Testis (tissue), 3 donors: ENCODE results near the gene GUK1. TPM values are rescaled to one million over a fixed set of nuclear protein-coding genes. Genes with fewer than 3 reads are reported as not detected.

ENCODE experiments used
- DNase-seq: peaks from one replicate; pipeline ENCODE4 v3.0.0-alpha.2; 2019
- H3K27ac ChIP-seq, 2 donors: fragments of 200-600 bp; sonication (generic); one replicate each; pipeline ENCODE4 v1.5.1; 2019
- H3K27me3 ChIP-seq: fragments of 200-600 bp; sonication (generic); one replicate; pipeline ENCODE4 v1.5.1; 2019
- H3K36me3 ChIP-seq: fragments of 200-600 bp; sonication (generic); one replicate; pipeline ENCODE4 v1.5.1; 2017; ENCODE audit warnings: low read depth; ENCODE audit errors: missing control alignments
- H3K4me1 ChIP-seq: fragments of 200-600 bp; sonication (generic); one replicate; pipeline ENCODE4 v1.5.1; 2019
- H3K4me3 ChIP-seq, 2 donors: fragments of 200-600 bp; sonication (generic); one replicate each; pipeline ENCODE4 v1.5.1; 2017 to 2019
- H3K9me3 ChIP-seq: fragments of 200-600 bp; sonication (generic); one replicate; pipeline ENCODE4 v1.5.1; 2017
- CTCF ChIP-seq, 3 experiments: fragments of 450-650 bp in 2 of 3; fragments of 200-600 bp in 1 of 3; sonication (generic) in 1 of 3; IDR thresholded peaks; one replicate each; pipeline ENCODE4 v1.5.1; 2016 to 2019; ENCODE audit warnings: antibody characterized with exemption in 3 of 3, mild to moderate bottlenecking in 2 of 3, moderate library complexity in 1 of 3
- POLR2A ChIP-seq: fragments of 450-650 bp; IDR thresholded peaks from one replicate; pipeline ENCODE4 v1.6.1; 2017; ENCODE audit warnings: antibody characterized with exemption, mild to moderate bottlenecking, moderate library complexity
- WGBS, 2 donors: methylation state at CpG; one replicate each; pipeline ENCODE4 v1.1.5; 2018; 5-methylcytosine and 5-hydroxymethylcytosine counted together
- intact Hi-C: fragments of 100-400 bp; cut with DNase I; formaldehyde crosslinking; loops from one replicate; pipeline ENCODE4 v1.15.1; 2023; ENCODE audit warnings: low total_unique reads
- microRNA-seq, 2 donors: library from miRNA; unstranded; fragments of <30 nt; microRNA quantifications; one replicate each; pipeline ENCODE4, GENCODE V29; 2016; ENCODE audit warnings: borderline number of aligned reads in 2 of 2, borderline replicate concordance in 1 of 2
- polyA plus RNA-seq: library from polyadenylated mRNA; stranded (reverse); fragments of 350-450 nt; fragmentation: Illumina TruSeq; extraction: RNeasy Lipid Tissue Mini Kit (QIAGEN cat#74804); gene quantifications from one replicate; pipeline ENCODE4 v1.2.3, GENCODE V29; 2014; ENCODE audit warnings: low read depth, low replicate concordance; ENCODE audit not compliant: insufficient read depth
- small RNA-seq, 2 donors: library from RNA; depleted of rRNA; stranded (forward); fragments of <200 nt; gene quantifications; one replicate each; pipeline ENCODE3, GENCODE V24; 2016
- total RNA-seq, 2 donors: library from RNA; depleted of rRNA; stranded (reverse); fragments of >200 nt; gene quantifications; one replicate each; pipeline ENCODE4 v1.2.3, GENCODE V29; 2016

Gene GUK1
- total and polyA plus RNA-seq, 3 donors from 2014 or later = 236 to 343 (median 298) TPM

GRCh38 chr1:228190778-228191177, 50.7 kb downstream of the GUK1 start:
- TF ChIP-seq POLR2A (no peak), CTCF (IDR thresholded peaks at IDR 0.05) (no peak)
- Histone ChIP-seq H3K4me3 (no peak overlapping the region), H3K36me3 (no peaks in the 10 kb centered on the region), H3K27me3 (no peaks in the 10 kb centered on the region), H3K4me1 (no peaks in the 10 kb centered on the region), H3K9me3 (no peaks in the 10 kb centered on the region), H3K27ac (no peak overlapping the region)
- 91 to 96% methylated on average over 4 to 5 of the region's 5 CpGs for WGBS, 2 donors
- intact Hi-C loops = no loop called here
- no peak for DNase-seq

DNA sequence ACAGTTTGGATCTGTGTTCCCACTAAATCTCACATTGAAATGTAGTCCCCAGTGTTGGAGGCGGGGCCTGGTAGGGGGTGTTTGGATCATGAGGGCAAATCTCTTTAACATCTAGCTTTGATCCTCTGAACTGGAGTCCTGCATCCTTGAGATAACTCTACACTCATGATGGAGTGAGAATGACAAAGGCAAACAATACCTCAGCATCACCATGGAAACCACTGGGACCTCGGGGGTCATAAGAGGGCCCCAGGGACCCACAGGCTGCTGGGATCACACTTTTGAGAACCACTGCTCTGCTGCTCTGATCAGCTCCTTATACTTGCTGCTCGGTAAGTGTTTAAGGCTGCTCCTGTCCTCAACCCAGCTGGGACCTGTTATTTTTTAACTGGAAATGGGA, 54.4 kb downstream of the GUK1 start:
- intact Hi-C loops = no loop called here
- Histone ChIP-seq H3K27ac (no peak overlapping the region), H3K4me3 (no peak overlapping the region), H3K27me3 (no peaks in the 10 kb centered on the region), H3K4me1 (no peaks in the 10 kb centered on the region), H3K9me3 (no peaks in the 10 kb centered on the region), H3K36me3 (no peaks in the 10 kb centered on the region)
- 77 to 80% methylated on average over 3 of the region's 3 CpGs for WGBS, 2 donors
- TF ChIP-seq POLR2A = no peak
- TF ChIP-seq CTCF (IDR thresholded peaks at IDR 0.05) = no peak
- no peak for DNase-seq

GRCh38 chr1:228194921-228195812, 55.1 kb downstream of the GUK1 start:
- Histone ChIP-seq H3K36me3 (no peaks in the 10 kb centered on the region), H3K4me1 (no peaks in the 10 kb centered on the region), H3K9me3 (no peaks in the 10 kb centered on the region), H3K27me3 (no peaks in the 10 kb centered on the region), H3K4me3 (no peak overlapping the region), H3K27ac (no peak overlapping the region)
- no peak for TF ChIP-seq CTCF (IDR thresholded peaks at IDR 0.05)
- no peak for TF ChIP-seq POLR2A
- intact Hi-C loops = no loop called here
- no peak for DNase-seq
- WGBS, 2 donors = 89 to 93% methylated on average over 8 of the region's 8 CpGs

DNA sequence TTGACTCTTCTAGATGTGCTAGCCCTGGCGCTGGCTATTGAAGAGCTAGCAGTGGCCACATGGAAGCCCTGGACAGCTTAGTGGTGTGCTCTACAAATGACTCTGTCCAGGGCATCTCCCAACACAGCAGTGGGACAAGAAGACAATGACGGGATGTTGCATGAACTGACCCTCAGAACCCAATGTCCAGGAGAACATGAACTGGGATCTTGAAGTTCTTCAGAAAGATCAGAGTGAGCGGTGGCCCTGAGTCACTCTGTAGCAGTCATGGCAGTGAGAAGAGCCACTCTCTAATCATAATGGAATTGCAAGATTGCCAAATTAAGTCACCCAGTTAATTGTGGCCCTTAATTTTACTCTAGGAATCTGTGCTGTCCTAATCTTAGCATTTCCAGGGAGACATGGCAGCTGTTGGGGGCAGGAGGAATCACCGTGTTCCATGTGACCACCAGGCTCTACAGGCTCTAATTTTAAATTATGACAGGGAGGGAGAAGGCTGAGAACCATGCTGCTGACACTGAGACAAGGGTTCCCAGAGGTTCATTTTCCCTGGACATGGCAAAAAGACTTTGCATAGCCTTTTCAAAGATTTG, 57.6 kb downstream of the GUK1 start:
- H3K27me3 ChIP-seq = no peaks in the 10 kb centered on the region
- intact Hi-C loops = no loop called here
- H3K27ac ChIP-seq = no peak overlapping the region
- DNase-seq = no peak
- no peaks in the 10 kb centered on the region for H3K36me3 ChIP-seq
- no peaks in the 10 kb centered on the region for H3K4me1 ChIP-seq
- WGBS, 2 donors = 87 to 89% methylated on average over 4 of the region's 4 CpGs
- no peak overlapping the region for H3K4me3 ChIP-seq
- no peak for TF ChIP-seq POLR2A
- TF ChIP-seq CTCF (IDR thresholded peaks at IDR 0.05) = no peak
- no peaks in the 10 kb centered on the region for H3K9me3 ChIP-seq

Small RNA genes within 50 kb of the gene (microRNA-seq; reads per million reads assigned to microRNA genes)
- gene MIR3620 = 2.8 to 3.5 reads per million in 2 donors

Small RNA genes within 50 kb of the gene (small RNA-seq; reads per million reads assigned to genes)
- 0 reads per million in 2 donors for gene AL359510.1

Other genes with a start within 250 kb of the GUK1 start
- gene WNT9A, start 192.3 kb upstream of the GUK1 start, total RNA-seq = 1 to 10 TPM; 3.5 to 4.3 TPM
- gene WNT9A, start 192.3 kb upstream of the GUK1 start, polyA plus RNA-seq = 3.1 TPM
- under 1 TPM; 0.08 to 0.19 TPM for gene WNT3A, start 133.3 kb upstream of the GUK1 start, total RNA-seq
- gene WNT3A, start 133.3 kb upstream of the GUK1 start, polyA plus RNA-seq = 0.13 TPM
- 100 to 1,000 TPM; 426 to 488 TPM for gene ARF1, start 57.6 kb upstream of the GUK1 start, total RNA-seq
- gene ARF1, start 57.6 kb upstream of the GUK1 start, polyA plus RNA-seq = 637 TPM
- 10 to 100 TPM; 19.4 to 25.0 TPM for gene C1orf35, start 37.0 kb upstream of the GUK1 start, total RNA-seq
- gene C1orf35, start 37.0 kb upstream of the GUK1 start, polyA plus RNA-seq = 11.3 TPM
- 100 to 1,000 TPM; 102 to 121 TPM for gene MRPL55, start 31.0 kb upstream of the GUK1 start, total RNA-seq
- 63.1 TPM for gene MRPL55, start 31.0 kb upstream of the GUK1 start, polyA plus RNA-seq
- gene GJC2, start 9.7 kb downstream of the GUK1 start, total RNA-seq = 1 to 10 TPM; 2.0 to 4.2 TPM
- gene GJC2, start 9.7 kb downstream of the GUK1 start, polyA plus RNA-seq = 2.6 TPM
- gene IBA57, start 25.5 kb downstream of the GUK1 start, total RNA-seq = 10 to 100 TPM; 16.0 to 23.2 TPM
- gene IBA57, start 25.5 kb downstream of the GUK1 start, polyA plus RNA-seq = 21.0 TPM
- gene OBSCN, start 67.8 kb downstream of the GUK1 start, total RNA-seq = 10 to 100 TPM; 28.6 to 30.0 TPM
- 8.3 TPM for gene OBSCN, start 67.8 kb downstream of the GUK1 start, polyA plus RNA-seq